HG02610 (cell line): ENCODE data around the gene ANKRD44.
A peak's percentile ranks its signal among the peaks of the same experiment; 100 is the strongest.

Experiments used
- ATAC-seq: cut with Tn5 transposase; IDR thresholded peaks from one replicate; pipeline ENCODE4 v1.9.1; 2021; ENCODE audit warnings: mild to moderate bottlenecking, moderate library complexity; ENCODE audit not compliant: unreplicated experiment

The ANKRD44 gene

GRCh38 chr2:197209742-197210408 lies 100.7 kb downstream of the ANKRD44 start:
- peak; percentile 48 for ATAC-seq

GRCh38 chr2:197209246-197209645 lies 101.3 kb downstream of the ANKRD44 start:
- ATAC-seq = no peak

GRCh38 chr2:197208841-197209240 lies 101.7 kb downstream of the ANKRD44 start:
- no peak for ATAC-seq

- no peak for ATAC-seq
Observed at GRCh38 chr2:197208024-197208423, 102.6 kb downstream of the ANKRD44 start.

GRCh38 chr2:197207598-197207997 lies 103.0 kb downstream of the ANKRD44 start:
- ATAC-seq = no peak

- ATAC-seq = no peak
Observed at GRCh38 chr2:197207106-197207505, 103.5 kb downstream of the ANKRD44 start.

GRCh38 chr2:197205585-197206215 lies 104.9 kb downstream of the ANKRD44 start:
- ATAC-seq = peak; percentile 69

GRCh38 chr2:197204519-197205250 lies 105.9 kb downstream of the ANKRD44 start:
- ATAC-seq = no peak

- no peak for ATAC-seq
Observed at GRCh38 chr2:197201874-197202273, 108.7 kb downstream of the ANKRD44 start.

GRCh38 chr2:197200762-197201058 lies 109.9 kb downstream of the ANKRD44 start:
- ATAC-seq = no peak

GRCh38 chr2:197200051-197200761 lies 110.4 kb downstream of the ANKRD44 start:
- no peak for ATAC-seq

- peak; percentile 98 for ATAC-seq
Observed at GRCh38 chr2:197198890-197199289, 111.7 kb downstream of the ANKRD44 start.

- no peak for ATAC-seq
Observed at GRCh38 chr2:197197895-197198311, 112.7 kb downstream of the ANKRD44 start.

GRCh38 chr2:197196541-197197180 lies 113.9 kb downstream of the ANKRD44 start:
- ATAC-seq = no peak

GRCh38 chr2:197195518-197195917 lies 115.1 kb downstream of the ANKRD44 start:
- no peak for ATAC-seq

- peak; percentile 70 for ATAC-seq
Observed at GRCh38 chr2:197191940-197192322, 118.6 kb downstream of the ANKRD44 start.

GRCh38 chr2:197191177-197191939 lies 119.2 kb downstream of the ANKRD44 start:
- ATAC-seq = no peak

GRCh38 chr2:197190100-197190432 lies 120.5 kb downstream of the ANKRD44 start:
- no peak for ATAC-seq

GRCh38 chr2:197189426-197190099 lies 121.0 kb downstream of the ANKRD44 start:
- no peak for ATAC-seq

- no peak for ATAC-seq
Observed at GRCh38 chr2:197185676-197186075, 124.9 kb downstream of the ANKRD44 start.
